ENCODE data around the gene ENPP6. TPM values are rescaled to one million over a fixed set of nuclear protein-coding genes. Genes with fewer than 3 reads are reported as not detected.

Gene ENPP6
- total RNA-seq, 1 donor from 2014 or later: not detected

DNA sequence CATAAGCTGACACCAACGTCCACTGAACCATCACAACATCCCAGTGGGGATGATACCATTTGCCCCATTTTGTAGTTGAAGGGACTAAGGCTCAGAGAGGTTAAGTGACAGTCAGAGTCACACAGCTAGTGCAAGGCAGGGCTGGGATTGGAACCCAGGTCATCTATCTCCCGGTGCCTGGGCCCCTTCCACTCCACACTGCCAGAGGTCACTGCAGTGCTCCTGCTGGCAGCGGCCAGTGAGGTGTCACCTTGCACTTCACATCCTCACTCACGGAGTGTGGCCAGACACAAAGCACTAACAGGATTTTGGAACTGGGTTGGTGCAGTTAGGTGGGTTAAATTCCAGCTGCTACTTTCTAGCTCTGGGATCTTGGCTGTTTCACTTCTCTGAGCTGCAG is 118.7 kb downstream of the ENPP6 start:
- Mint-ChIP-seq H3K4me3 (no peak overlapping the region), H3K27me3 (ENCODE audit: low read depth) (no peaks in the 10 kb centered on the region), H3K4me1 (peaks cover 8% of the 10 kb centered on the region), H3K9me3 (no peaks in the 10 kb centered on the region), H3K27ac (ENCODE audit: unreplicated experiment) (no peak overlapping the region), H3K36me3 (ENCODE audit: low read depth) (no peaks in the 10 kb centered on the region)
- no peak for DNase-seq (ENCODE audit: low read depth, low spot score)
- TF ChIP-seq, protein P1, sequence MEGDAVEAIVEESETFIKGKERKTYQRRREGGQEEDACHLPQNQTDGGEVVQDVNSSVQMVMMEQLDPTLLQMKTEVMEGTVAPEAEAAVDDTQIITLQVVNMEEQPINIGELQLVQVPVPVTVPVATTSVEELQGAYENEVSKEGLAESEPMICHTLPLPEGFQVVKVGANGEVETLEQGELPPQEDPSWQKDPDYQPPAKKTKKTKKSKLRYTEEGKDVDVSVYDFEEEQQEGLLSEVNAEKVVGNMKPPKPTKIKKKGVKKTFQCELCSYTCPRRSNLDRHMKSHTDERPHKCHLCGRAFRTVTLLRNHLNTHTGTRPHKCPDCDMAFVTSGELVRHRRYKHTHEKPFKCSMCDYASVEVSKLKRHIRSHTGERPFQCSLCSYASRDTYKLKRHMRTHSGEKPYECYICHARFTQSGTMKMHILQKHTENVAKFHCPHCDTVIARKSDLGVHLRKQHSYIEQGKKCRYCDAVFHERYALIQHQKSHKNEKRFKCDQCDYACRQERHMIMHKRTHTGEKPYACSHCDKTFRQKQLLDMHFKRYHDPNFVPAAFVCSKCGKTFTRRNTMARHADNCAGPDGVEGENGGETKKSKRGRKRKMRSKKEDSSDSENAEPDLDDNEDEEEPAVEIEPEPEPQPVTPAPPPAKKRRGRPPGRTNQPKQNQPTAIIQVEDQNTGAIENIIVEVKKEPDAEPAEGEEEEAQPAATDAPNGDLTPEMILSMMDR (conservative IDR thresholded peaks at IDR 0.05): no peak

DNA sequence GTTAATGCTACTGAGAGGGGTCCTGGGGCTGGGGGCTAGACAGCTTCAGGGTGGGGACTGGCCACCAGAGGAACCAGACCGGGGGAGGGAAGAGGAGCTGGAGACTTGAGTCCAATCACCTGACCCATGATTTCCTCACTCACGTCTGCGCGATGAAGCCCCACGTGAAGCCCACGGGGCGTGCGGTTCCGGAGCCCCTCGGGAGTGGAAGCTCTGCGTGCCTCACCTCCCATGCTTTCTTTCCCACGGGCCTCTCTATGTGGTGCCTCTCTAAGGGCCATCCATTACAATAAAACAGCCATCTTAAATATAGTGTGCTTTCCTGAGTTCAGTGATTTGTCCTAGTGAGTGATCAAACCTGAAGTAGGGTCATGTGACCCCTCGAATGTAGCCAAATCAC is 119.9 kb downstream of the ENPP6 start:
- DNase-seq (ENCODE audit: low read depth, low spot score): no peak
- no peak overlapping the region for H3K27ac Mint-ChIP-seq (ENCODE audit: unreplicated experiment)
- no peaks in the 10 kb centered on the region for H3K9me3 Mint-ChIP-seq

DNA sequence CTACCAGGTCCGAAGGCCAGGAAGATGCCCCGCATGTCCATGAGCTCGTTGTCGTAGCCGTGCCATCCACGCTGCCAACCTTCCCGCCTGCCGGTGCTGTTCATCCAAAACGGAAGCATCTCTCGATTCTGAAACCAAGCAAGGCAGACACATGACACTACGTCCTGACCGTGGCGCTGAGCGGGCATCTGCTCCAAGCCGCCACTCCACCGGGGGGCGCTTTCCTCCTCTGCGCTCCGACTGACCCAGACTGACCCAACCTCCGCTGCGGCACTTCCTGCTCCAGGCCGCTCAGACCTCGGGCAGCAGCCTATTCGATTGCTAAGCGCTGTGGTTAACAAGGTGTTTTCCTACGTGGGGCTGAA is 120.5 kb downstream of the ENPP6 start:
- Mint-ChIP-seq H3K27me3 (ENCODE audit: low read depth) (no peaks in the 10 kb centered on the region), H3K4me3 (no peak overlapping the region), H3K4me1 (no peaks in the 10 kb centered on the region), H3K27ac (ENCODE audit: unreplicated experiment) (no peak overlapping the region), H3K9me3 (no peaks in the 10 kb centered on the region), H3K36me3 (ENCODE audit: low read depth) (no peaks in the 10 kb centered on the region)
- TF ChIP-seq, protein P1 (conservative IDR thresholded peaks at IDR 0.05): no peak
- no peak for DNase-seq (ENCODE audit: low read depth, low spot score)

More for the DNA sequence above, 119.9 kb downstream of the ENPP6 start:
- Mint-ChIP-seq H3K27me3 (ENCODE audit: low read depth) (no peaks in the 10 kb centered on the region), H3K4me1 (no peaks in the 10 kb centered on the region), H3K36me3 (ENCODE audit: low read depth) (no peaks in the 10 kb centered on the region), H3K4me3 (no peak overlapping the region)
- TF ChIP-seq, protein P1 (conservative IDR thresholded peaks at IDR 0.05): no peak

DNA sequence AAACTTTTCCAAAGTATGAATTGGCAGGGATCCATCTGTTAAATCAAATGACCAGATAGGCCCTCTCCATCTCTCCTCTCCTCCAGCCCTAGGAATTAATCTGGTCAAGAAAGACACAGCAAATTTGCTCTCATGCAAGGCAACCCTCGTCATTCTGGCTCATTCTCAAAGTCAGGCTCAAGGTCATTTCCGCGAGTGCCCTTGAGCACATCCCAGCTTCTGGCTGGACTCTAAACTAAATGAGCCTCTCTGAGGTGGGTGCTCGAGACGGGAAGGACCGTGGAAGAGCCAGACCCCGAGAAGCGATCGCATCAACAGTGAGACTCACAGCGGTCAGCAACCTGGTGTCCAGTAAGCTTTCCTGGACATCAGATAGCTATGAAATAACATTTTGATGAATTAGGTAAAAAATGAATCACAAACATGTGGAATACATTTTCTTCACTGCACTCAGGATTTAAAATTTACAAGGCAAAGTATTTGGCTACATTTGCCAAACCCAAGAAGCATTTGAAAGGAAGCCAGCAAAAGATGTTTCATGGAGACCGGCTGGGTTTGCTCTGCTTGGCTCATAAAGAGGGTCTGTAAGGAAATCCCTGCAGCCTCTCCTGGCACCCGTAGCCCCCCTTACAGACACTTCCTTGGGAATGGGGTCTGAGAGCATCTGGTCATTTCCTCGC is 121.0 kb downstream of the ENPP6 start:
- TF ChIP-seq, protein P1 (conservative IDR thresholded peaks at IDR 0.05): no peak
- Mint-ChIP-seq H3K4me3 (no peak overlapping the region), H3K4me1 (no peaks in the 10 kb centered on the region), H3K27ac (ENCODE audit: unreplicated experiment) (no peak overlapping the region), H3K36me3 (ENCODE audit: low read depth) (no peaks in the 10 kb centered on the region), H3K27me3 (ENCODE audit: low read depth) (no peaks in the 10 kb centered on the region), H3K9me3 (no peaks in the 10 kb centered on the region)
- DNase-seq (ENCODE audit: low read depth, low spot score): no peak

DNA sequence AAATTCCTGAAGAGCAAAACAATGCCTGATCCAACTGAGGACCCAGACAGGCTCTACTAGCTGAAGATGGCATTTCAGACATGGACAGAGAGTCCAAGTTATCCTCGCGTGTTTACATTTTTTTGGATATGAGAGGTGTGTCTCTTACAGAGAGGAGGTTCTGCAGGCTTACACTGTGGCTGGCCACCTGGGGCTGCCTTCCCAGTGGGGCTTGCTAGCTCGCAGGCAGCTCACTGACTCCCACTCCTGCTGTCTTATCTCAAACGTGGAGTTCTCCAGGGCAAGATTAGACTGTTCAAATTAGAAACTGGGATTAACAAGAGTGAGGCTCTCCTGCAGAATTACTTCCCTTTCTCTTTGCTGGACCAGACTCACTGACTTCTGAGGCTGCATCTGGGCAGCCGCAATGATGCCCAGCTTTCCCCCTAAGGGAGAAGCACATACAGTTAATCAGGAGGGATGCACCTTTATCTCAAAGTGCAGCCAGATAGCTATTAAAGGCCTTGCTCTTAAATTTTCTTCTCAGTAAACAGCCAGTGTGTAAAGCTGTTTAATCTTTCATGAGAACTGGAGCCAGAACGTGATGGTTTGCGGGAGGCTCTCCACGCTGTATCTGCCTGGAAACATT is 123.0 kb downstream of the ENPP6 start:
- Mint-ChIP-seq H3K4me1 (no peaks in the 10 kb centered on the region), H3K9me3 (no peaks in the 10 kb centered on the region), H3K27ac (ENCODE audit: unreplicated experiment) (no peak overlapping the region), H3K4me3 (no peak overlapping the region), H3K36me3 (ENCODE audit: low read depth) (no peaks in the 10 kb centered on the region), H3K27me3 (ENCODE audit: low read depth) (no peaks in the 10 kb centered on the region)
- TF ChIP-seq, protein P1 (conservative IDR thresholded peaks at IDR 0.05): no peak
- no peak for DNase-seq (ENCODE audit: low read depth, low spot score)
